HEK293 (cell line): Measurements from ENCODE around the gene RPS14.

Experiments used
- SP2 ChIP-seq: fragments of 450-650 bp; formaldehyde crosslinking; IDR thresholded peaks from 2 replicates; pipeline ENCODE4 v1.5.1; 2016; ENCODE audit warnings: missing biosample characterization, missing genetic modification characterization
- ZNF121 ChIP-seq: fragments of 450-650 bp; formaldehyde crosslinking; IDR thresholded peaks from 2 replicates; pipeline ENCODE4 v1.5.1; 2016; ENCODE audit warnings: missing biosample characterization, missing genetic modification characterization
- ZNF202 ChIP-seq: fragments of 450-650 bp; formaldehyde crosslinking; IDR thresholded peaks from 2 replicates; pipeline ENCODE4 v1.5.1; 2016; ENCODE audit warnings: missing biosample characterization, missing genetic modification characterization, borderline replicate concordance
- TF ChIP-seq, protein P1 (sequence below): fragments of 450-650 bp; formaldehyde crosslinking; IDR thresholded peaks from 2 replicates; pipeline ENCODE4 v1.5.1; 2016; ENCODE audit warnings: missing biosample characterization, missing genetic modification characterization

DNA sequence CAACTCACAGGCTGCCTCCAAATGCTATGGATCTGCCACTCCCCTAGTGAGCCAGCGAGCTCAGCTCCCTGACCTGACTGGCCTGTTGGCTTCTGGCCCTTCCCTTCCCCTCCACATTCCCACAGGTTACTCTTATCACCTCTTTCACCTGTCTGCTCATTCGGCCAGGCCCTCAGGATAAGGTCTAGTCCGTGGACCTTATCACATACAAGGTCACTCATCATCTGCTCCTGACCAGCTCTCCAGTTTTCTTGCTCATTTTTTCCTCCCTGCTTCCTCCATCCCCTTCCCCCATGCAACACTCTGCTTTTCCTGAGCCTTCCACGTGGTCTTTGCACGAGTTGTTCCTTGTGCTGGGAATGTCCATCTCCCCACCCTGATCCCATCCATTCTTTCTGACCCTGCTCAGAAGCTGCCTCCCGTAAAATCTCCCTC lies 32.5 kb upstream of the RPS14 start:
- TF ChIP-seq SP2 (tag by site-specific recombination) (no peak), ZNF121 (tag by site-specific recombination) (no peak), ZNF202 (tag by site-specific recombination) (no peak)
- TF ChIP-seq, protein P1, sequence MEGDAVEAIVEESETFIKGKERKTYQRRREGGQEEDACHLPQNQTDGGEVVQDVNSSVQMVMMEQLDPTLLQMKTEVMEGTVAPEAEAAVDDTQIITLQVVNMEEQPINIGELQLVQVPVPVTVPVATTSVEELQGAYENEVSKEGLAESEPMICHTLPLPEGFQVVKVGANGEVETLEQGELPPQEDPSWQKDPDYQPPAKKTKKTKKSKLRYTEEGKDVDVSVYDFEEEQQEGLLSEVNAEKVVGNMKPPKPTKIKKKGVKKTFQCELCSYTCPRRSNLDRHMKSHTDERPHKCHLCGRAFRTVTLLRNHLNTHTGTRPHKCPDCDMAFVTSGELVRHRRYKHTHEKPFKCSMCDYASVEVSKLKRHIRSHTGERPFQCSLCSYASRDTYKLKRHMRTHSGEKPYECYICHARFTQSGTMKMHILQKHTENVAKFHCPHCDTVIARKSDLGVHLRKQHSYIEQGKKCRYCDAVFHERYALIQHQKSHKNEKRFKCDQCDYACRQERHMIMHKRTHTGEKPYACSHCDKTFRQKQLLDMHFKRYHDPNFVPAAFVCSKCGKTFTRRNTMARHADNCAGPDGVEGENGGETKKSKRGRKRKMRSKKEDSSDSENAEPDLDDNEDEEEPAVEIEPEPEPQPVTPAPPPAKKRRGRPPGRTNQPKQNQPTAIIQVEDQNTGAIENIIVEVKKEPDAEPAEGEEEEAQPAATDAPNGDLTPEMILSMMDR (tag by site-specific recombination) = no peak
